Loucy (cell line): ENCODE measurements around the gene ATF2.

Experiments
- EZH2phosphoT487 ChIP-seq: fragments of 200-600 bp; IDR thresholded peaks from 2 replicates; pipeline ENCODE4 v1.6.1; 2018; ENCODE audit warnings: antibody characterized with exemption, mild to moderate bottlenecking, moderate library complexity, borderline replicate concordance
- TF ChIP-seq, protein P1 (sequence below): fragments of 200-600 bp; sonication (generic); conservative IDR thresholded peaks from 2 replicates; pipeline ENCODE4 v1.5.1; 2014; ENCODE audit warnings: mild to moderate bottlenecking, antibody characterized with exemption, low read length

DNA sequence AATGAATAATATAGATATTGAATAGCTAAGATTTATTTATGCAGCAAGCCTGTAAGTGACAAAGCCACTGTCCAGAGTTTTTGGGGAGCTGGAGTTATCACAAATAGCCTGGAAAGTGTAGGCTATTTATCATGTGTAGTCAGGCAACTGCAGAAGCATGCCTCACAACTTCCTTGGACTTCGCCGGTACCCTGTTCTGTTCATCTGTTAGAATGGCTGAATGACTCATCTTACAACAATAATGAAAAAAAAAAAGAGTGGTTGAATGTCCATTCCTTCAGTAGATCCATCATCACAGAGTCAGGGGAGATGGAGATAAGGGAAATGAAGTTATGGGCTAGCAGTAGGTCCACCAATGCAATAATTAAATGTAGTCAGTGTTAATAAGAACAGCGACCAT is 37.5 kb upstream of the ATF2 start:
- TF ChIP-seq, protein P1, sequence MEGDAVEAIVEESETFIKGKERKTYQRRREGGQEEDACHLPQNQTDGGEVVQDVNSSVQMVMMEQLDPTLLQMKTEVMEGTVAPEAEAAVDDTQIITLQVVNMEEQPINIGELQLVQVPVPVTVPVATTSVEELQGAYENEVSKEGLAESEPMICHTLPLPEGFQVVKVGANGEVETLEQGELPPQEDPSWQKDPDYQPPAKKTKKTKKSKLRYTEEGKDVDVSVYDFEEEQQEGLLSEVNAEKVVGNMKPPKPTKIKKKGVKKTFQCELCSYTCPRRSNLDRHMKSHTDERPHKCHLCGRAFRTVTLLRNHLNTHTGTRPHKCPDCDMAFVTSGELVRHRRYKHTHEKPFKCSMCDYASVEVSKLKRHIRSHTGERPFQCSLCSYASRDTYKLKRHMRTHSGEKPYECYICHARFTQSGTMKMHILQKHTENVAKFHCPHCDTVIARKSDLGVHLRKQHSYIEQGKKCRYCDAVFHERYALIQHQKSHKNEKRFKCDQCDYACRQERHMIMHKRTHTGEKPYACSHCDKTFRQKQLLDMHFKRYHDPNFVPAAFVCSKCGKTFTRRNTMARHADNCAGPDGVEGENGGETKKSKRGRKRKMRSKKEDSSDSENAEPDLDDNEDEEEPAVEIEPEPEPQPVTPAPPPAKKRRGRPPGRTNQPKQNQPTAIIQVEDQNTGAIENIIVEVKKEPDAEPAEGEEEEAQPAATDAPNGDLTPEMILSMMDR, result no peak
- no peak for TF ChIP-seq EZH2phosphoT487
